ENCODE measurements around the gene GH2.

DNA sequence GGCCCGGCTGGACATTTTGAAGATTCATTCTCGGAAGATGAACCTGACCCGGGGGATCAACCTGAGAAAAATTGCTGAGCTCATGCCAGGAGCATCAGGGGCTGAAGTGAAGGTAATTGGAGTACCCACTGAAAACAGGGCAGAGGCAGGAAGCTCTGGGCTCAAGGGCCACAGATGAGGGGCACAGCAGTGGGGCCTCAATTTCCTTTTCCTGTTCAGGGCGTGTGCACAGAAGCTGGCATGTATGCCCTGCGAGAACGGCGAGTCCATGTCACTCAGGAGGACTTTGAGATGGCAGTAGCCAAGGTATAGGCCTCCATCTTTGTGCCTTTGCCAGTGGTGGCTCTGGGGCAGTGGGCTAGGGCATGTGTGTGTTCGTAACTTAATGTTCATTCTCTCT is 50.2 kb downstream of the GH2 start:
- TF ChIP-seq, protein P1, sequence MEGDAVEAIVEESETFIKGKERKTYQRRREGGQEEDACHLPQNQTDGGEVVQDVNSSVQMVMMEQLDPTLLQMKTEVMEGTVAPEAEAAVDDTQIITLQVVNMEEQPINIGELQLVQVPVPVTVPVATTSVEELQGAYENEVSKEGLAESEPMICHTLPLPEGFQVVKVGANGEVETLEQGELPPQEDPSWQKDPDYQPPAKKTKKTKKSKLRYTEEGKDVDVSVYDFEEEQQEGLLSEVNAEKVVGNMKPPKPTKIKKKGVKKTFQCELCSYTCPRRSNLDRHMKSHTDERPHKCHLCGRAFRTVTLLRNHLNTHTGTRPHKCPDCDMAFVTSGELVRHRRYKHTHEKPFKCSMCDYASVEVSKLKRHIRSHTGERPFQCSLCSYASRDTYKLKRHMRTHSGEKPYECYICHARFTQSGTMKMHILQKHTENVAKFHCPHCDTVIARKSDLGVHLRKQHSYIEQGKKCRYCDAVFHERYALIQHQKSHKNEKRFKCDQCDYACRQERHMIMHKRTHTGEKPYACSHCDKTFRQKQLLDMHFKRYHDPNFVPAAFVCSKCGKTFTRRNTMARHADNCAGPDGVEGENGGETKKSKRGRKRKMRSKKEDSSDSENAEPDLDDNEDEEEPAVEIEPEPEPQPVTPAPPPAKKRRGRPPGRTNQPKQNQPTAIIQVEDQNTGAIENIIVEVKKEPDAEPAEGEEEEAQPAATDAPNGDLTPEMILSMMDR (IDR thresholded peaks at IDR 0.05; ENCODE audit: poor library complexity, severe bottlenecking): no peak
- TF ChIP-seq MXI1 (conservative IDR thresholded peaks at IDR 0.05; ENCODE audit: poor library complexity, severe bottlenecking) (no peak), EZH2 (IDR thresholded peaks at IDR 0.05; ENCODE audit: borderline replicate concordance, insufficient read depth, low read length, poor library complexity, severe bottlenecking) (no peak), POLR2AphosphoS5 (IDR thresholded peaks at IDR 0.05) (no peak), EP300 (conservative IDR thresholded peaks at IDR 0.05; ENCODE audit: poor library complexity, severe bottlenecking) (no peak), TAF1 (IDR thresholded peaks at IDR 0.05; ENCODE audit: low read depth) (no peak), SMC3 (conservative IDR thresholded peaks at IDR 0.05; ENCODE audit: poor library complexity) (no peak), RAD21 (conservative IDR thresholded peaks at IDR 0.05) (no peak)
- TF ChIP-seq, protein P2, sequence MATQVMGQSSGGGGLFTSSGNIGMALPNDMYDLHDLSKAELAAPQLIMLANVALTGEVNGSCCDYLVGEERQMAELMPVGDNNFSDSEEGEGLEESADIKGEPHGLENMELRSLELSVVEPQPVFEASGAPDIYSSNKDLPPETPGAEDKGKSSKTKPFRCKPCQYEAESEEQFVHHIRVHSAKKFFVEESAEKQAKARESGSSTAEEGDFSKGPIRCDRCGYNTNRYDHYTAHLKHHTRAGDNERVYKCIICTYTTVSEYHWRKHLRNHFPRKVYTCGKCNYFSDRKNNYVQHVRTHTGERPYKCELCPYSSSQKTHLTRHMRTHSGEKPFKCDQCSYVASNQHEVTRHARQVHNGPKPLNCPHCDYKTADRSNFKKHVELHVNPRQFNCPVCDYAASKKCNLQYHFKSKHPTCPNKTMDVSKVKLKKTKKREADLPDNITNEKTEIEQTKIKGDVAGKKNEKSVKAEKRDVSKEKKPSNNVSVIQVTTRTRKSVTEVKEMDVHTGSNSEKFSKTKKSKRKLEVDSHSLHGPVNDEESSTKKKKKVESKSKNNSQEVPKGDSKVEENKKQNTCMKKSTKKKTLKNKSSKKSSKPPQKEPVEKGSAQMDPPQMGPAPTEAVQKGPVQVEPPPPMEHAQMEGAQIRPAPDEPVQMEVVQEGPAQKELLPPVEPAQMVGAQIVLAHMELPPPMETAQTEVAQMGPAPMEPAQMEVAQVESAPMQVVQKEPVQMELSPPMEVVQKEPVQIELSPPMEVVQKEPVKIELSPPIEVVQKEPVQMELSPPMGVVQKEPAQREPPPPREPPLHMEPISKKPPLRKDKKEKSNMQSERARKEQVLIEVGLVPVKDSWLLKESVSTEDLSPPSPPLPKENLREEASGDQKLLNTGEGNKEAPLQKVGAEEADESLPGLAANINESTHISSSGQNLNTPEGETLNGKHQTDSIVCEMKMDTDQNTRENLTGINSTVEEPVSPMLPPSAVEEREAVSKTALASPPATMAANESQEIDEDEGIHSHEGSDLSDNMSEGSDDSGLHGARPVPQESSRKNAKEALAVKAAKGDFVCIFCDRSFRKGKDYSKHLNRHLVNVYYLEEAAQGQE (IDR thresholded peaks at IDR 0.05; ENCODE audit: borderline replicate concordance): no peak

All from neural cell (in vitro differentiated cells).